Psoas muscle (tissue), 8 donors: ENCODE measurements around the gene RFX6. TPM values are rescaled to one million over a fixed set of nuclear protein-coding genes. Genes with fewer than 3 reads are reported as not detected.

Experiments used
- ATAC-seq, 4 donors: fragments of 200-7000 bp; cut with Tn5 transposase; one replicate each; pipeline ENCODE4 v1.9.1; 2020; ENCODE audit warnings: moderate library complexity in 3 of 4, mild to moderate bottlenecking in 2 of 4
- DNase-seq, 2 donors: peaks; one replicate each; pipeline ENCODE4 v3.0.0-alpha.2; 2020
- H3K27ac ChIP-seq: fragments of 200-600 bp; one replicate; pipeline ENCODE4 v1.8.0; 2022
- H3K27me3 ChIP-seq, 3 donors: fragments of 200-600 bp in 1 of 3; one replicate each; pipeline versions ENCODE4 v1.6.1 to v1.8.0; 2013 to 2022; ENCODE audit warnings: low read length in 2 of 3, mild to moderate bottlenecking in 2 of 3, moderate library complexity in 1 of 3; ENCODE audit not compliant: insufficient read depth in 3 of 3
- H3K36me3 ChIP-seq, 2 donors: fragments of 200-600 bp in 1 of 2; one replicate each; pipeline versions ENCODE4 v1.6.1 to v1.8.0; 2013 to 2022; ENCODE audit warnings: low read depth in 1 of 2, mild to moderate bottlenecking in 1 of 2, moderate library complexity in 1 of 2; ENCODE audit not compliant: insufficient read depth in 1 of 2
- H3K4me1 ChIP-seq: fragments of 200-600 bp; one replicate; pipeline ENCODE4 v1.8.0; 2022
- H3K4me3 ChIP-seq: fragments of 200-600 bp; one replicate; pipeline ENCODE4 v1.8.0; 2022; ENCODE audit warnings: mild to moderate bottlenecking
- H3K9me3 ChIP-seq: fragments of 200-600 bp; one replicate; pipeline ENCODE4 v1.8.0; 2022
- WGBS, 3 donors: extraction: QIAGEN DNeasy Blood & Tissue Kit; methylation state at CpG; one replicate each; pipeline versions ENCODE4 v1.1.6 to v1.1.7; 2013; 5-methylcytosine and 5-hydroxymethylcytosine counted together
- intact Hi-C, 2 donors: fragments of 100-400 bp; cut with DNase I; formaldehyde crosslinking; loops; one replicate each; pipeline versions ENCODE4 v1.11.0 to v1.14.2; 2022
- polyA plus RNA-seq, 3 donors: library from polyadenylated mRNA; stranded (reverse); fragments of 200-250 nt; gene quantifications; one replicate each; pipeline ENCODE4 v1.2.3, GENCODE V29; 2013
- total RNA-seq, 4 donors: library from RNA; stranded (reverse); fragmentation: NEBNext Ultra II Directional in 2 of 4; extraction: Animal tissue kit (Norgen Biotek cat#: 25700) in 2 of 4; gene quantifications; one replicate each; pipeline versions ENCODE4 v1.2.1 to v1.2.4, GENCODE V29; 2021 to 2023
- TF ChIP-seq, protein P1 (sequence below): fragments of 200-600 bp; IDR thresholded peaks from one replicate; pipeline ENCODE4 v1.8.0; 2022; ENCODE audit warnings: antibody characterized with exemption
- donor health status: healthy with polysubstance abuse.
- donor health status: DM: no; HTN: no; CAD: no; lungs with moderate emphysema.
- donor health status: Bipolar disorder and iron deficiency.
- donor health status: healthy.
- donor health status: DM: yes; HTN: yes; CAD: no.
- donor health status: DM: no; HTN: no; CAD: no.
- donor health status: DM: no; HTN: no; CAD: no.
- donor health status: DM: yes; HTN: yes; CAD: no.

The RFX6 gene
- total and polyA plus RNA-seq, 7 donors = not detected

DNA sequence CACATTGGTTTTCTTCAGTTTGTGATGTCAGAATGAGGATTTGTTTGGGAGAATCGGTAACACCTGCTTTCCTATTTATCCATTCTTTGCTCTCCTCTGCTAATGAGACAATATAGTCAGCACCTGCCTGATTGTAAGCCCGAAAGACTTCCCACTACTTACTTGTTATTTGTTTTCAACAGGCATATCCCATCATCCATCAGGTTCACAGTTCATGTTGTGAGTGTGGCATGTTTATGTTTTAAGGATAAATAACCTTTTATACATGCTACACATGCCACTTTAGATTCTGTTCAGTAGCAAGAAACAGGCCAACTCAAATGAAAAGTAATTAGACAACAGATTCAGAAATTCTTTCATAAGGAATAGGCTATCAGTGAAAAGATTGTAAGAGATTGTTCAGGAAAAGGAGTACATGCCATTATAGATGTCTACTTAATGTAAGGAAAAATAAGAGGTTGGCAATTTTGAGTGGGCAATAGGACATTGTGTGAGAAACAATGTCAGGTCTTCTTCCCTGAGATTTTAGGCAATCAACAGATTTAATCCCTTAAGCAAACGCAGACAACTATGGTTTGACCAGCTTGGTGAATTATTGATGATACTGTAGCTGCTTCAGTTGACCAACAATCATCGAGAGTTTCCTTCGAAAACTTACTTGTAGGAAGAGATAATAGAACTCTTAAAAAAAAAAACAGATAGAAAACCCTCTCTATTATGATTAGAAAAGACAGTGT is 40.3 kb upstream of the RFX6 start:
- intact Hi-C loops = no loop called here
- Histone ChIP-seq H3K27me3 (no peaks in the 10 kb centered on the region), H3K4me1 (no peaks in the 10 kb centered on the region), H3K9me3 (no peaks in the 10 kb centered on the region), H3K4me3 (no peak overlapping the region), H3K36me3 (no peaks in the 10 kb centered on the region), H3K27ac (no peak overlapping the region)
- WGBS, 3 donors = 85 to 88% (median 87%) methylated on average over 5 of the region's 5 CpGs
- TF ChIP-seq, protein P1, sequence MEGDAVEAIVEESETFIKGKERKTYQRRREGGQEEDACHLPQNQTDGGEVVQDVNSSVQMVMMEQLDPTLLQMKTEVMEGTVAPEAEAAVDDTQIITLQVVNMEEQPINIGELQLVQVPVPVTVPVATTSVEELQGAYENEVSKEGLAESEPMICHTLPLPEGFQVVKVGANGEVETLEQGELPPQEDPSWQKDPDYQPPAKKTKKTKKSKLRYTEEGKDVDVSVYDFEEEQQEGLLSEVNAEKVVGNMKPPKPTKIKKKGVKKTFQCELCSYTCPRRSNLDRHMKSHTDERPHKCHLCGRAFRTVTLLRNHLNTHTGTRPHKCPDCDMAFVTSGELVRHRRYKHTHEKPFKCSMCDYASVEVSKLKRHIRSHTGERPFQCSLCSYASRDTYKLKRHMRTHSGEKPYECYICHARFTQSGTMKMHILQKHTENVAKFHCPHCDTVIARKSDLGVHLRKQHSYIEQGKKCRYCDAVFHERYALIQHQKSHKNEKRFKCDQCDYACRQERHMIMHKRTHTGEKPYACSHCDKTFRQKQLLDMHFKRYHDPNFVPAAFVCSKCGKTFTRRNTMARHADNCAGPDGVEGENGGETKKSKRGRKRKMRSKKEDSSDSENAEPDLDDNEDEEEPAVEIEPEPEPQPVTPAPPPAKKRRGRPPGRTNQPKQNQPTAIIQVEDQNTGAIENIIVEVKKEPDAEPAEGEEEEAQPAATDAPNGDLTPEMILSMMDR = no peak
- DNase-seq = no peak
- no peak for ATAC-seq

DNA sequence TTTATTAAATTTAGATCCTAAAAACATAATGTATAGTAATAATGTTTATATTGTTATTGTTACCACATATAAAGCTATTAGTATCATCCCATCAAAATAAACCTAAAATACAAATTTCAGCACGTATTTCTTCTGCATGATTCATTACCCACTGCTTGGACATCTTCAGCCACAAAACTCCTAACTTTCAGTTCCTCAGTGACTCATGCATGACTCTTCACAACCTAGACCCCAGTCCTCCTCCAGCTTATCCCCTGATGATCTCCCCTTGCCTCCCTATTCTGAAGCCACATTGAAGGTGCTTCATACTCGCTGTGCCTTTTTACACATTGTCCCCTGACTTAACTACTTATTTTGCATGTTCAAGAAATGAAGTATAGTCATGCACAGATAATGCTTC is 37.0 kb upstream of the RFX6 start:
- ATAC-seq (no peak), DNase-seq (no peak)
- Histone ChIP-seq H3K4me1 (no peaks in the 10 kb centered on the region), H3K27ac (no peak overlapping the region), H3K4me3 (no peak overlapping the region), H3K36me3 (no peaks in the 10 kb centered on the region), H3K9me3 (no peaks in the 10 kb centered on the region), H3K27me3 (no peaks in the 10 kb centered on the region)
- intact Hi-C loops = no loop called here
- WGBS, 3 donors = 53 to 67% (median 63%) methylated on average over 2 of the region's 2 CpGs
- TF ChIP-seq, protein P1 = no peak

DNA sequence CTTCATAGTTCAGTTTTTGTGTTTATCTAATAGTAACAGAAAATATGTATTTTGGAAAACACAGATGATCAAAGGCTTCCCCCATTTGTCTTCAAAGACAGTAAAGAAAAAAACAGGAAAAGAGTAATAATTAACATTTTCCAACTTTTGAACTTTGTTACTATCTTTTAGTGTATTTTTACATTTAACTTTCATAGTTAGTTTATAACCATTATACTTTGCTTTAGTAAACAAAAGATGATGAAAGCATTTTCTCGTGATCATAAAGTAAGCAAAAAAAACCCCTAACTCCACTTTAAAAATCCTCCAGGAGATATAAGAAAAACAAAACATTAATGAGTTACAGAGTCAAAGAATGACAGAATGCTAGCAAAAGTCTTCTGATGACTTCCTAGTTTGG is 34.6 kb upstream of the RFX6 start:
- no peaks in the 10 kb centered on the region for H3K27me3 ChIP-seq
- no peaks in the 10 kb centered on the region for H3K4me1 ChIP-seq
- no peak overlapping the region for H3K4me3 ChIP-seq
- TF ChIP-seq, protein P1 = no peak
- no peak for ATAC-seq
- intact Hi-C loops = no loop called here
- H3K9me3 ChIP-seq = no peaks in the 10 kb centered on the region
- no peak for DNase-seq
- no peaks in the 10 kb centered on the region for H3K36me3 ChIP-seq
- H3K27ac ChIP-seq = no peak overlapping the region
- WGBS, 3 donors = 61 to 85% (median 81%) methylated on average over 1 of the region's 1 CpG

DNA sequence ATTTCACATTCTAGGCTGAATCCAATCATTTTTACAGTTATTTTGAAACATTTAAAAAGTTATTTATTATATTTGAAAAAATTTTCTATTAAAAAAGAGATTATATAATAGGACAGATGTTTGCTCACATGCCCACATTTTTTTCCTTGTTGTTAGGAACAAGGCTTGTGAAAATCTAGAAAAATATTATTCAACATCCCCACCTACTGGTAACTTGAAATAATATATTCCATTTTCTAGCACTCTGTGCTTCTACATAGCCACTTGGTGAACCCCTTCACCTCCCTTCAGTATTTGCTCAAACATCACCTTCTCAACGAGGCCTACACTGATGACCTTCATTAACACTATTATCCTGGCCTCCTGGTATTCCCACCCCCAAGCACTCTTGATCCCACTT is 29.8 kb upstream of the RFX6 start:
- intact Hi-C loops = no loop called here
- Histone ChIP-seq H3K4me3 (no peak overlapping the region), H3K9me3 (no peaks in the 10 kb centered on the region), H3K36me3 (no peaks in the 10 kb centered on the region), H3K4me1 (no peaks in the 10 kb centered on the region), H3K27ac (no peak overlapping the region), H3K27me3 (no peaks in the 10 kb centered on the region)
- TF ChIP-seq, protein P1 = peak; percentile 35
- whole genome bisulfite sequencing, 3 donors = 7 to 19% (median 13%) methylated on average over 1 of the region's 1 CpG
- ATAC-seq = no peak
- DNase-seq = no peak

DNA sequence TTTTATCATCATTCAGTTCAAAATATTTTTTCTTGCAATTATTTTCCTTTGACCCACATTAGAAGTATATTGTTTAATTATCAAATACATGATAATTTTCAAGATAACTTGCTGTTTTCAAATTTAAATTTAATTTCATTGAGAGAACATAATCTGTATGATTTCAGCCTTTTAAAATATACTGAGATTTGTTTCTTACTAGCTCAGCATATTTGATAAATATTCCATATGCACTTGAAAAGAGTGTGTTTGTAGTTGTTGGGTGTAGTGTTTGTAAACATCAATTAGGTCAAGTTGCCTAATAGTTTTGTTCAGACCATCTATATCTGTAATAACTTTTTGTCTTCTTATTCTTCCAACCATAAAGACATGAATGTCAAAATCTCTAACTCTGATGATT is 19.0 kb upstream of the RFX6 start:
- ATAC-seq (no peak), DNase-seq (no peak)
- intact Hi-C loops = loop anchor here in 1 of 2 donors (2.0 kb wide), 1 partner anchor 53 kb away; no protein-coding TSS in a partner anchor
- TF ChIP-seq, protein P1 = no peak
- Histone ChIP-seq H3K27me3 (no peaks in the 10 kb centered on the region), H3K4me3 (no peak overlapping the region), H3K4me1 (no peaks in the 10 kb centered on the region), H3K36me3 (no peaks in the 10 kb centered on the region), H3K27ac (no peak overlapping the region), H3K9me3 (peaks cover 14% of the 10 kb centered on the region)
